ENCODE measurements around the gene FLT3. TPM values are rescaled to one million over a fixed set of nuclear protein-coding genes. Genes with fewer than 3 reads are reported as not detected.

FLT3 gene
- total and polyA plus RNA-seq, 2 donors (not counting 1 experiment from before 2014, with no cell fraction given): 0.13 to 0.42 TPM

GRCh38 chr13:27973961-27974662, 126.3 kb downstream of the FLT3 start:
- TF ChIP-seq EZH2 (IDR thresholded peaks at IDR 0.05; ENCODE audit: borderline replicate concordance, insufficient read depth, low read depth, low read length, poor library complexity, severe bottlenecking) (no peak), CTCF (IDR thresholded peaks at IDR 0.05) (no peak)
- peaks cover 36% of the 10 kb centered on the region for H3K4me1 Mint-ChIP-seq
- H3K27ac Mint-ChIP-seq: no peak overlapping the region
- H3K4me2 ChIP-seq (replicated peaks; ENCODE audit: low read depth, low read length, poor library complexity, severe bottlenecking): no peak overlapping the region
- H3K27me3 Mint-ChIP-seq: peaks cover 76% of the 10 kb centered on the region
- WGBS (ENCODE audit: insufficient coverage): 22% methylated on average over 2 of the region's 7 CpGs
- H2AFZ ChIP-seq (ENCODE audit: insufficient read depth, low read depth, low read length, poor library complexity, severe bottlenecking): no peak overlapping the region
- H3K79me2 ChIP-seq (ENCODE audit: control insufficient read depth, insufficient read depth, low read length): no peaks in the 10 kb centered on the region
- H3K9me3 ChIP-seq (ENCODE audit: control extremely low read depth in 1 of 3, control insufficient read depth in 2 of 3, insufficient read depth in 1 of 3, low read length in 2 of 3): peaks cover 0 to 26% (median 0%) of the 10 kb centered on the region in 3 donors
- H3K4me3 Mint-ChIP-seq: no peak overlapping the region
- no peak overlapping the region for H3K9ac ChIP-seq (ENCODE audit: low read length)
- intact Hi-C loops (cut with micrococcal nuclease): no loop called here
- H3K4me3 ChIP-seq (ENCODE audit: control extremely low read depth in 1 of 5, extremely low read depth in 1 of 5, insufficient read depth in 1 of 5, low read depth in 2 of 5, low read length in 4 of 5): no peak overlapping the region
- peaks cover 0 to 86% (median 62%) of the 10 kb centered on the region in 4 experiments for H3K27me3 ChIP-seq (replicated peaks in 1 of 4; ENCODE audit: control extremely low read depth in 1 of 4, control insufficient read depth in 3 of 4, insufficient read depth in 4 of 4, low read length in 3 of 4)
- no peaks in the 10 kb centered on the region for H3K9me3 Mint-ChIP-seq (ENCODE audit: insufficient read depth)
- ChIA-PET CTCF (interaction anchor here (0.5 to 2.9 kb wide), 6 partner anchors 10 to 612 kb away, joined by 3 to 14 read pairs (median 4); no protein-coding TSS in a partner anchor), POLR2A (no interaction called here)
- H3K4me1 ChIP-seq (ENCODE audit: control insufficient read depth in 2 of 2, insufficient read depth in 2 of 2, low read length in 2 of 2): peaks cover 42 to 49% of the 10 kb centered on the region in 2 donors
- no peak overlapping the region for H3K27ac ChIP-seq (ENCODE audit: low read length in 2 of 2)
- H3K36me3 ChIP-seq (replicated peaks in 1 of 2; ENCODE audit: control extremely low read depth in 1 of 2, control insufficient read depth in 1 of 2, extremely low read depth in 1 of 2, insufficient read depth in 2 of 2, low read length in 1 of 2): no peaks in the 10 kb centered on the region
- no peak for DNase-seq
- ATAC-seq (ENCODE audit: low read depth): no peak
- no peaks in the 10 kb centered on the region for H4K20me1 ChIP-seq (ENCODE audit: control insufficient read depth, insufficient read depth, low read length, poor library complexity, severe bottlenecking)

GRCh38 chr13:27973291-27973690, 127.1 kb downstream of the FLT3 start:
- peaks cover 42 to 49% of the 10 kb centered on the region in 2 donors for H3K4me1 ChIP-seq (ENCODE audit: control insufficient read depth in 2 of 2, insufficient read depth in 2 of 2, low read length in 2 of 2)
- no peak overlapping the region for H3K4me3 ChIP-seq (ENCODE audit: control extremely low read depth in 1 of 5, extremely low read depth in 1 of 5, insufficient read depth in 1 of 5, low read depth in 2 of 5, low read length in 4 of 5)
- Mint-ChIP-seq H3K27me3 (peaks cover 70% of the 10 kb centered on the region), H3K4me3 (no peak overlapping the region), H3K27ac (no peak overlapping the region), H3K4me1 (peaks cover 32% of the 10 kb centered on the region), H3K9me3 (ENCODE audit: insufficient read depth) (no peaks in the 10 kb centered on the region)
- no peak for ATAC-seq (ENCODE audit: low read depth)
- H4K20me1 ChIP-seq (ENCODE audit: control insufficient read depth, insufficient read depth, low read length, poor library complexity, severe bottlenecking): no peaks in the 10 kb centered on the region
- H2AFZ ChIP-seq (ENCODE audit: insufficient read depth, low read depth, low read length, poor library complexity, severe bottlenecking): no peak overlapping the region
- H3K27me3 ChIP-seq (replicated peaks in 1 of 4; ENCODE audit: control extremely low read depth in 1 of 4, control insufficient read depth in 3 of 4, insufficient read depth in 4 of 4, low read length in 3 of 4): peaks cover 0 to 87% (median 58%) of the 10 kb centered on the region in 4 experiments
- no peak overlapping the region for H3K4me2 ChIP-seq (replicated peaks; ENCODE audit: low read depth, low read length, poor library complexity, severe bottlenecking)
- intact Hi-C loops (cut with micrococcal nuclease): no loop called here
- no peaks in the 10 kb centered on the region for H3K36me3 ChIP-seq (replicated peaks in 1 of 2; ENCODE audit: control extremely low read depth in 1 of 2, control insufficient read depth in 1 of 2, extremely low read depth in 1 of 2, insufficient read depth in 2 of 2, low read length in 1 of 2)
- ChIA-PET CTCF (interaction anchor here (1.2 to 2.9 kb wide), 3 partner anchors 11 to 611 kb away, joined by 4 to 14 read pairs (median 5); no protein-coding TSS in a partner anchor), POLR2A (no interaction called here)
- peaks cover 0 to 33% (median 0%) of the 10 kb centered on the region in 3 donors for H3K9me3 ChIP-seq (ENCODE audit: control extremely low read depth in 1 of 3, control insufficient read depth in 2 of 3, insufficient read depth in 1 of 3, low read length in 2 of 3)
- TF ChIP-seq EZH2 (IDR thresholded peaks at IDR 0.05; ENCODE audit: borderline replicate concordance, insufficient read depth, low read depth, low read length, poor library complexity, severe bottlenecking): no peak
- no peak for TF ChIP-seq CTCF (IDR thresholded peaks at IDR 0.05)
- H3K79me2 ChIP-seq (ENCODE audit: control insufficient read depth, insufficient read depth, low read length): no peaks in the 10 kb centered on the region
- 61% methylated on average over 5 of the region's 5 CpGs for WGBS (ENCODE audit: insufficient coverage)
- H3K9ac ChIP-seq (ENCODE audit: low read length): no peak overlapping the region
- no peak overlapping the region for H3K27ac ChIP-seq (ENCODE audit: low read length in 2 of 2)
- no peak for DNase-seq
